ENCODE results near the gene DOCK7.

DOCK7 gene

DNA sequence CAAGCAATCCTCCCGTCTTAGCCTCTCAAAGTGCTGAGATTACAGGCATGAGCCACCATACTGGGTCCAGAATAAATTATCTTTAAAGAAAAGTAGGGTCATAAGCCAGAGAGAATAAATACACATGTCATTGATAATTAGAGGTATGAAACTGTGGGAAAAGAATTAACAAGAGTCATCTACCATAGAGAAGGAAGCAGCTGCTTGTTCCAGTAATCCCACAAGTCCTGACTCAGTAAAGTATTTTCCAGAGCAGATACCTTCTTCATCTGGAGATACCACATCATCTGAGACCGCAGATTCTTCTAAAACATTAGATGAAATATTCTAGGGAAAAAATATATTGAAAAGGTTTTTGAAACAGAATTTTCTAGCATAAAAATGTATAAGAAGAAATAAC, 195.7 kb downstream of the DOCK7 start:
- H3K4me1 ChIP-seq: no peaks in the 10 kb centered on the region

GRCh38 chr1:62487956-62488355, 200.2 kb downstream of the DOCK7 start:
- TF ChIP-seq CTCF (IDR thresholded peaks at IDR 0.05; ENCODE audit: low read depth, low read length): no peak
- no peaks in the 10 kb centered on the region for H3K36me3 ChIP-seq
- DNase-seq: no peak
- no peaks in the 10 kb centered on the region for H3K9me3 ChIP-seq
- H3K4me3 ChIP-seq (ENCODE audit: low read depth, low read length): no peak overlapping the region
- H3K27me3 ChIP-seq: no peaks in the 10 kb centered on the region
- H3K4me1 ChIP-seq: no peaks in the 10 kb centered on the region

More for the DNA sequence above, 195.7 kb downstream of the DOCK7 start:
- Histone ChIP-seq H3K4me3 (ENCODE audit: low read depth, low read length) (no peak overlapping the region), H3K9me3 (no peaks in the 10 kb centered on the region), H3K27me3 (no peaks in the 10 kb centered on the region), H3K36me3 (no peaks in the 10 kb centered on the region)
- no peak for DNase-seq
- no peak for TF ChIP-seq CTCF (IDR thresholded peaks at IDR 0.05; ENCODE audit: low read depth, low read length)

DNA sequence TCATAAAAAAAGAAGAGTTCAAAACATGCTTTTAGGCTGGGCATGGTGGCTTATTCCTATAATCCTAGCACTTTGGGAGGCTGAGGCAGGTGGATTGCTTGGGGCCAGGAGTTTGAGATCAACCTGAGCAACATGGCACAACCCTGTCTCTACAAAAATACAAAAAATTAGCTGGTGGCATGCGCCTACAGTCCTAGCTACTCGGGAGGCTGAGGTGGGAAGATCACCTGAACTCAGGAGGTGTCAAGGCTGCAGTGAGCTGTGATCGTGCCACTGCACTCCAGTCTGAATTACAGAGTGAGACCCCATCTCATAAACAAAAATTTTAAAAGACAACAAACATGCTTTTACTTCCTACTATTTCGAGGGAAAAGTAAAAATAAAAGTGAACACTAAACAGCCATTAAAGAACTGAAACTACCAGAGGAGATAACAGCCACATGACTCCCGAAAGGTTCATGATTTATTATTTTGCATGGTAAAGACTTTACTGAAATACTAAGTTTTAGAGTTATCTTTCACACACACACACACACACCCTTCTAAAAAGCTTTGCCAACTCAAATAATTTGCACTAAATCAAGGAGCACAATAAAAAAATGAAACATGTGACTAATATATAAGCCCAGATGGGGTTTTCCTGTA, 203.2 kb downstream of the DOCK7 start:
- H3K27me3 ChIP-seq: no peaks in the 10 kb centered on the region
- no peaks in the 10 kb centered on the region for H3K4me1 ChIP-seq
- H3K36me3 ChIP-seq: no peaks in the 10 kb centered on the region
- no peak overlapping the region for H3K4me3 ChIP-seq (ENCODE audit: low read depth, low read length)
- H3K9me3 ChIP-seq: no peaks in the 10 kb centered on the region
- no peak for TF ChIP-seq CTCF (IDR thresholded peaks at IDR 0.05; ENCODE audit: low read depth, low read length)
- DNase-seq: no peak

DNA sequence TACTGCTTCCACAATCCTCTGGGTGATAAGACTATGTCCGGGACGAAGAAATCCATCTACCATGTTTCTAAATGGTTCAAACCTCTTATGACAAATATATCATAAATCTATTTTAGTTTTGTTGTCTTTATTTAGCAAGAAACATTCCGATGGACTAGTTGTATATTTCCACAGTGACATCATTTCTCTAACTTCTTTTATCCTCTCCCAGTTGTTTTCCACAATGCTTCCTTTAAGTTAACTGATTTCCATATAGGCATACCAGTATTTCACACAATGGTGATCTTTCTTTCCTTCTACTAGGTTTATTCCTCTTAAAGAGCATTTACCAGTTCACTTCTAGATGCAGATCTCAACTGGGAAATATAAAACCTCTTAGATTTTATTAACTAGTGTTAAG, 206.5 kb downstream of the DOCK7 start:
- Histone ChIP-seq H3K27me3 (no peaks in the 10 kb centered on the region), H3K9me3 (no peaks in the 10 kb centered on the region), H3K36me3 (no peaks in the 10 kb centered on the region), H3K4me3 (ENCODE audit: low read depth, low read length) (no peak overlapping the region), H3K4me1 (no peaks in the 10 kb centered on the region)
- DNase-seq: no peak
- TF ChIP-seq CTCF (IDR thresholded peaks at IDR 0.05; ENCODE audit: low read depth, low read length): no peak

- Histone ChIP-seq H3K4me3 (ENCODE audit: low read depth, low read length) (no peak overlapping the region), H3K9me3 (no peaks in the 10 kb centered on the region), H3K4me1 (no peaks in the 10 kb centered on the region), H3K36me3 (no peaks in the 10 kb centered on the region), H3K27me3 (no peaks in the 10 kb centered on the region)
- no peak for TF ChIP-seq CTCF (IDR thresholded peaks at IDR 0.05; ENCODE audit: low read depth, low read length)
- no peak for DNase-seq
These were observed 211.5 kb downstream of the DOCK7 start for GRCh38 chr1:62476525-62477219.

GRCh38 chr1:62467092-62467491, 221.1 kb downstream of the DOCK7 start:
- H3K4me3 ChIP-seq (ENCODE audit: low read depth, low read length): no peak overlapping the region
- DNase-seq: no peak
- TF ChIP-seq CTCF (IDR thresholded peaks at IDR 0.05; ENCODE audit: low read depth, low read length): no peak
- H3K9me3 ChIP-seq: no peaks in the 10 kb centered on the region
- no peaks in the 10 kb centered on the region for H3K36me3 ChIP-seq
- H3K27me3 ChIP-seq: no peaks in the 10 kb centered on the region
- H3K4me1 ChIP-seq: no peaks in the 10 kb centered on the region
